HUES48 (cell line): Measurements from ENCODE around the gene PDLIM1.

Experiments used
- H3K27ac ChIP-seq: one replicate; pipeline ENCODE4 v1.7.0; 2013; ENCODE audit warnings: low read depth, low read length, inconsistent platforms
- H3K27me3 ChIP-seq: 2 replicates; pipeline ENCODE4 v1.6.1; 2013; ENCODE audit warnings: mild to moderate bottlenecking, low read length; ENCODE audit not compliant: control insufficient read depth, insufficient read depth
- H3K36me3 ChIP-seq: 2 replicates; pipeline ENCODE4 v1.6.1; 2013; ENCODE audit warnings: low read length; ENCODE audit not compliant: control insufficient read depth, insufficient read depth
- H3K4me1 ChIP-seq: 2 replicates; pipeline ENCODE4 v1.6.1; 2013; ENCODE audit warnings: mild to moderate bottlenecking, low read length; ENCODE audit not compliant: control insufficient read depth, insufficient read depth
- H3K4me3 ChIP-seq: 2 replicates; pipeline ENCODE4 v1.5.1; 2013; ENCODE audit warnings: mild to moderate bottlenecking, low read depth, low read length
- H3K9ac ChIP-seq: 2 replicates; pipeline ENCODE4 v1.6.1; 2013; ENCODE audit warnings: mild to moderate bottlenecking, low read depth, low read length, moderate library complexity
- H3K9me3 ChIP-seq: 2 replicates; pipeline ENCODE4 v1.6.1; 2013; ENCODE audit warnings: low read length; ENCODE audit not compliant: control insufficient read depth, insufficient read depth

PDLIM1 gene

GRCh38 chr10:95290461-95291364 is at the start of gene PDLIM1:
Gene PDLIM1 (minus strand): TSS chr10:95291003. CDS start chr10:95290915, 88 bp downstream.
- peak within 1 kb of the TSS; percentile 45 for H3K27ac ChIP-seq

GRCh38 chr10:95339863-95340262 is 49.1 kb upstream of the PDLIM1 start:
- Histone ChIP-seq H3K27me3 (no peaks in the 10 kb centered on the region), H3K27ac (no peak overlapping the region), H3K4me3 (no peak overlapping the region), H3K4me1 (no peaks in the 10 kb centered on the region), H3K9ac (no peak overlapping the region), H3K36me3 (peaks cover 8% of the 10 kb centered on the region; the same call in 1 of the 2 replicates), H3K9me3 (no peaks in the 10 kb centered on the region)

More at GRCh38 chr10:95290461-95291364, at the start of gene PDLIM1:
- peak within 1 kb of the TSS; percentile 76 for H3K9ac ChIP-seq
- peaks cover 32% of the 10 kb centered on the region for H3K27me3 ChIP-seq
- no peaks in the 10 kb centered on the region for H3K9me3 ChIP-seq
- H3K36me3 ChIP-seq = peaks cover 7% of the 10 kb centered on the region; the same call in 1 of the 2 replicates
- peak within 1 kb of the TSS; percentile 88 for H3K4me3 ChIP-seq
- H3K4me1 ChIP-seq = peaks cover 38% of the 10 kb centered on the region

GRCh38 chr10:95337423-95338160 is 46.8 kb upstream of the PDLIM1 start:
- Histone ChIP-seq H3K36me3 (peaks cover 11% of the 10 kb centered on the region; the same call in 1 of the 2 replicates), H3K4me3 (no peak overlapping the region), H3K9ac (no peak overlapping the region), H3K27me3 (no peaks in the 10 kb centered on the region), H3K9me3 (no peaks in the 10 kb centered on the region), H3K4me1 (peaks cover 7% of the 10 kb centered on the region; the same call in 1 of the 2 replicates), H3K27ac (no peak overlapping the region)

- Histone ChIP-seq H3K9me3 (no peaks in the 10 kb centered on the region), H3K27ac (no peak overlapping the region), H3K4me1 (peaks cover 7% of the 10 kb centered on the region; the same call in 1 of the 2 replicates), H3K27me3 (no peaks in the 10 kb centered on the region), H3K36me3 (peaks cover 11% of the 10 kb centered on the region; the same call in 1 of the 2 replicates), H3K4me3 (no peak overlapping the region), H3K9ac (no peak overlapping the region)
Observed at GRCh38 chr10:95336702-95337101, 45.9 kb upstream of the PDLIM1 start.

- Histone ChIP-seq H3K9me3 (no peaks in the 10 kb centered on the region), H3K4me3 (no peak overlapping the region), H3K4me1 (peaks cover 7% of the 10 kb centered on the region; the same call in 1 of the 2 replicates), H3K27ac (no peak overlapping the region), H3K36me3 (peaks cover 11% of the 10 kb centered on the region; the same call in 1 of the 2 replicates), H3K9ac (no peak overlapping the region), H3K27me3 (no peaks in the 10 kb centered on the region)
Observed at GRCh38 chr10:95335933-95336699, 45.3 kb upstream of the PDLIM1 start.

GRCh38 chr10:95334805-95335144 is 44.0 kb upstream of the PDLIM1 start:
- no peak overlapping the region for H3K9ac ChIP-seq
- no peaks in the 10 kb centered on the region for H3K9me3 ChIP-seq
- peaks cover 11% of the 10 kb centered on the region; the same call in 1 of the 2 replicates for H3K36me3 ChIP-seq
- H3K27ac ChIP-seq = no peak overlapping the region
- H3K4me1 ChIP-seq = peaks cover 7% of the 10 kb centered on the region; the same call in 1 of the 2 replicates
- no peaks in the 10 kb centered on the region for H3K27me3 ChIP-seq
- H3K4me3 ChIP-seq = no peak overlapping the region

GRCh38 chr10:95333997-95334804 is 43.4 kb upstream of the PDLIM1 start:
- no peak overlapping the region for H3K27ac ChIP-seq
- no peak overlapping the region for H3K4me3 ChIP-seq
- H3K9me3 ChIP-seq = no peaks in the 10 kb centered on the region
- peaks cover 7% of the 10 kb centered on the region; the same call in 1 of the 2 replicates for H3K4me1 ChIP-seq
- no peaks in the 10 kb centered on the region for H3K27me3 ChIP-seq
- no peak overlapping the region for H3K9ac ChIP-seq
- H3K36me3 ChIP-seq = peaks cover 10% of the 10 kb centered on the region; the same call in 1 of the 2 replicates

- no peak overlapping the region for H3K27ac ChIP-seq
- no peak overlapping the region for H3K9ac ChIP-seq
- no peaks in the 10 kb centered on the region for H3K27me3 ChIP-seq
- no peaks in the 10 kb centered on the region for H3K9me3 ChIP-seq
- H3K36me3 ChIP-seq = 0 out of 2 replicates have a peak, but pooled peaks cover 6% of the 10 kb centered on the region
- H3K4me3 ChIP-seq = no peak overlapping the region
- peaks cover 7% of the 10 kb centered on the region; the same call in 1 of the 2 replicates for H3K4me1 ChIP-seq
Observed at GRCh38 chr10:95332666-95333249, 42.0 kb upstream of the PDLIM1 start.

- no peaks in the 10 kb centered on the region for H3K9me3 ChIP-seq
- no peak overlapping the region for H3K4me3 ChIP-seq
- H3K36me3 ChIP-seq = 0 out of 2 replicates have a peak, but pooled peaks cover 6% of the 10 kb centered on the region
- no peaks in the 10 kb centered on the region for H3K27me3 ChIP-seq
- no peak overlapping the region for H3K27ac ChIP-seq
- no peak overlapping the region for H3K9ac ChIP-seq
- H3K4me1 ChIP-seq = peaks cover 7% of the 10 kb centered on the region; the same call in 1 of the 2 replicates
Observed at GRCh38 chr10:95331596-95332130, 40.9 kb upstream of the PDLIM1 start.
